NCI-H128 (cell line): Measurements from ENCODE around the gene ITGB3.
A peak's percentile ranks its signal among the peaks of the same experiment; 100 is the strongest.
"Not testable (repeated sequence)": the region's sequence is repeated elsewhere in the genome, so short reads cannot be mapped to it uniquely, and the experiment has no call there.

Source experiments
- DNase-seq: peaks from one replicate; lab custom pipeline; 2025; ENCODE audit not compliant: unreplicated experiment; lab: John Stamatoyannopoulos, UW

ITGB3 gene

DNA sequence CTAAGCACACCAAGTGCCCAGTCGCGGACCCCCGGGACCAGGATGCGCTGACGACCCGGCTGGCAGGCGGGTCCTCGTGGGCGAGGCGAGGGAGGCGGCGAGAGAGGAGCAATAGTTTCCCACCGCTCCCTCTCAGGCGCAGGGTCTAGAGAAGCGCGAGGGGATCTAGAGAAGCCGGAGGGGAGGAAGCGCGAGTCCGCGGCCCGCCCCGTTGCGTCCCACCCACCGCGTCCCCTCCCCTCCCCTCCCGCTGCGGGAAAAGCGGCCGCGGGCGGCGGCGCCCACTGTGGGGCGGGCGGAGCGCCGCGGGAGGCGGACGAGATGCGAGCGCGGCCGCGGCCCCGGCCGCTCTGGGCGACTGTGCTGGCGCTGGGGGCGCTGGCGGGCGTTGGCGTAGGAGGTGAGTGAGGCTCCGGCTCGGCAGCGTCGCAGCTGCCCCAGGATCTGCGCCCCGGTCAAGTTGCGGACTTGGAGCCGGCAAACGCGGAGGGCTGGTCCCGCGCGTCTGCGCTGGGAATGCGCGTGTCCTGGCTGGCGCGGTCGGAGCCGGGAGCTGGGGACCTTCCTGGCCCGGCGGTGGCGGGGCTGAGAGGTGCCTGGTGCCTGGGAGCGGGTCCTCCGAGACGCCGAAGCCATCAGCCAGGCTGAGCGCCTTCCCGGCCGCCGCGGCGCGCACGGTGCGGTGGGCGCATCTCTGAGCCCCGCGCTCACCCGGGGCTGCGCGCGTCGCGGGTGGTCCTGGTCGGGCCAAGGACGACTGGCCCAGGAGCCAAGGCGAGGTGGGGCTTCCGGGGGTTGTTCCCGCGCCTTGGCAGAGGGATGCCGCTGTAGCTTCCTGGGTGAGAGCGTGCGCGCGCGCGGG is at the start of gene ITGB3:
Gene ITGB3, plus strand, starts transcription at position 287 of the 862 bp plus-strand sequence. Its CDS starts 35 bp downstream, at position 322.
- DNase-seq = no peak

DNA sequence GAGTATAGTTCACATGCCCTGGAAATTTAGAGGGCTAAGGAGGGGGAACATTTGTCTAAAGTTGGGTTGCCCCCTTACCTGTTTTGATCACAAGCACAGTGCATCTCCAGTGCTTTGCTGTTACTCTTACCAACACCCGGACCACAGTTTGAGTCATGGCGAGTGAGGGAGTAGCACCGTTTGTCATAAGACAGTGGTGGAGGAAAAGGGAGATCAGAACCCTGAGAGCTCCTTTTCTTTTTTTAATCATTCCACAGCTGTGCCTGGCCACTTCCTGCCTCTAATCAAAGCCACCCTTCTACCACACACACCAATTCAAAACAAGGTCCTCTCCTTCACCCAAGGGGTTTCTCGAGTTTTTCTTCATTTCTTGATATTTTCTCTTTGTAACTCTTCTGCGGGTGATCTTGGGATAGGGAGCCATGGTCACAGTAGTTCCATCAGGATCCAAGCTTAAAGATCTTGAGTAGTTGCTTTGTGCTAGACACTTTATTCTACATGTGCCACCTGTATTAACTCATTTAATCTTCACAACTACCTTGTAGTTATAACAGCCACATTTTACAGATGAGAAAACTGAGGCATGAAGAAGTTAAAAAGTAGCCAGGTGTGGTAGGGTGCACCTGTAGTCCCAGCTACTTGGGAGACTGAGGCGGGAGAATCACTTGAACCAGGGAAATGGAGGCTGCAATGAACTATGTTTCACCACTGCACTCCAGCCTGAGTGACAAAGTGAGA is 49.5 kb upstream of the ITGB3 start:
- DNase-seq = no peak

DNA sequence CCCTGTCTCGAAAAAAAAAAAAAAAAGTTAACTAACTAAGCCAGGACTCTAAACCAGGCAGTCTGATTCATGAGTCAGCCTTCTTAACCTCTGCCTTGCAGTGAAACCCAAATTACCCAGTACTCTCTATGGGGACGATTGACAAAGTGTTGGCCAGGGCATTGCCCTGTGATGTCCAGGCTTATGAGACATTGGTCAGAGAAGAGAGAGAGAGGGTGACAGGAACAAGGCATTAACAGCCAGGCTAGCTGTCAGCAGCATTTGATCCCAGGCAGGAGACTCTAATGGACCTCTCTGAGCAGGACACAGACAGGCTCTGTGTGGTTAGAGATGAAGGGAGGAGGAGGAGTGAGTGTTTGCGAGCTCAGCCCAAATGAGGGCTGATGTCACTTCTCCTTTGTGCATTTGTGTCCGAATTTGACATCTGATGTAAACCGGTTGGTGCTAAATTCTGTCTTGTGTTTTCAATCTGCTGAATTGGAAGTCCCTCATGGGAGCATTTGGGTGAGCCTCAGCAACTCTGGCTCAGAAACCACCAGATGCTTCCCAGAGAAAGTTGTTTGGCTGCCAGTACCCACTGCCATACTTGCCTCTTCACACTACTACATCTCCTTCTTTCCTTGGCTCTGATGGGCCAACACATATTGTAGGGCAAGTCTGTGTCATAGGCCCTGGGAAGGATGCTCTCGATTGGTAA is 48.8 kb upstream of the ITGB3 start:
- DNase-seq = no peak

DNA sequence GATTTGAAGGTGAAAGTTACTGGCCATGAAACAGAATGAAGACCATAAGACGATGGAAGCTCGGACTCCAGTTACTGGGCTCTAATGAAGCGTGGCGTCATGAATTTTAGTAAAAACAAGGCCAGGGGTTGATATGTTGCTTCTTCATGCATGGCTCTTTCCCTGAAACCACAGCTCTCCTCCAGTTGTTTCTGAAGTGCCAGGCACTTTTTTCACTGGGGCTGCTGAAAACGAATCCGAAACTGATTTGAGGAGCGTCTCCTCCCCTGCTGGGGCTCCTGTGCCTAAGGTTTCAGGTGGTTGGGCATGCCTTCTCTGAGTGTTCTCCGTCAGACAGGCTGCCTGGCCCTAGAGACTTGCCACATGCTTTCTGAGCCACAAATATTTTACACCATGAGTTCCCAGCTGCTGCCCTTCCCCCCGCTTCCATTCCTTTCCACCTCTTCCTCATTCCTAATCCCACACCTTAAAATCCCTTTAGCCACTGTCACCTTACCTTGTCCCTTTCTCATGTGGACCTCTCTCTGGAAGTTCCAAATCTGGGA is 48.1 kb upstream of the ITGB3 start:
- DNase-seq = peak; percentile 14

DNA sequence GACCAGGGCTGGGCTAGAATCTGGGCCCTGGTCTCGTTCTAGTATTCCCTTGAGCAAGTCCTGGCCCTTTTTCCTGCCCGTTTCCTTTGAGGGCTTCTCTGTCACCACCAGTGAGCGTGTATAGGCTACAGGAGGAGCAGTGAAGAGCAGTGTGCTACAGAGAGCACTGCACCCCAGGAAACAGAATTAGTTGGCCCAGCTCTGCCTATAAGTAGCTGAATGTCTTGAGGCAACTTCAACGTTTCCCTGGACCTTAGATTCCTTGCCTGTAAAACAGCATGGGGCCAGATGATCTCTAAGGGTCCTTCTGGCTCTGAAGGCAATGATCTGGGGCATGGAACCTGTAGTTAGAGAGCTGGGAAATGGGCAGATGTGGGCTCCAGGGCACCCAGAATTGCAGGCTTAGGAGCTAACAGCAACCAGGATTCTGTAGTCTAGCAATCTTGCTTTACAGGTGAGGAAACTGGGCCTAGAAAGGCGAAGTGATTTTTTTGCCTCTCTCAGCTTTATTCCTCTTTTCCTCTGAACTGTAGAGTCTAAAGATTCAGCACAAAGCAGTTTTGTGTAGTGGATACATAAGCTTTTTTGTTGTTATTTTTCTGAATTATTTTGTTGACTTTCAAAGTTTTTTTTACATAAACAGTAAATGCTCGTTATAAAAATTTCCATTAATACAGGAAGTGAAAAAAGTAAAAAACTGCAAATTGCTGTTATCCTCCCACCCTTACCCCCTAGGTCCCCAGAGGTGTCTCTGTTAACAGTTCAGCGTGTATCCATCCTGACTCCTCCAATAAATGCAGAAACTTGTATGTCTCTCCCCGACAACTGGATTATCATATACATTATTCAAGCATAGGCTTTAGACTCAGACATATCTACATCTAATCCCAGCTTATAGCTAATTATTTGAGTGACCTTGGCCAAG is 46.2 kb upstream of the ITGB3 start:
- no peak for DNase-seq

DNA sequence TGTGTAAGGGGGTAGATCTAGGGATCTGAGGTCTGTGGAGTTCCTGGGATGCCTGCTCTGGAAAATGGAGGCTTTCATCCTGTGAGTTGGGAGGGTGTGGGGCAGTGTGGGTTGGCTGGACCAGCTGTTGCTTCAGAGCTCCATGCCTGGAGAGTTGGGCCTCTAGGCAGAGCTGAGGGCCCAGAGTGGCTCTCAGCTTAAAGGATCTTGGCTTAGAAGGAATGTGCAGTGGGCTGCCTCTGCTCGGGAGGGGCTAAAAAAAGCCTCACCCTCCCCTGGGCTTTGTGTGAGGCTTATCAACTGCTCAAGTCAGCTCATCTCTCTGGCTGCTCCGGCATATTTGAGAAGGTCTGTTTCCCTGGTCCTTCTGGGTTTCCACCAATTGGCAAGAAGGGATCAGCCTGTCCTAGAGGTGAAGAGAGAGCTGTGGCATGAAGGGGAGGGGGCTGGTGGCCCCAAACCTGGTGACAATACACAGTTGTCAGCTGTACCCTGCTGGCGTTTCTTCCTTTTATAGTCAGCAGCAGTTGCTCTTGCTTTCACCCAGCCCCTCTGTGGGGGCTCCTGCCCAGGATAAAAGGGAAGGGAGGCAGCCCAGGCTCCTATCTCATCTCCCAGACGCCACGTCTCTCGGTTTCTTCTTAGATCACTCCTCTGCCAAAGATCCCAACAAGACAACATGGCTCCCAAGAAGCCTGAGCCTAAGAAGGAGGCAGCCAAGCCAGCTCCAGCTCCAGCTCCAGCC is 44.7 kb upstream of the ITGB3 start, which contains the start of gene MYL4:
Gene MYL4, plus strand, starts transcription at position 605 of the 745 bp plus-strand sequence. Its CDS starts 75 bp downstream, at position 680.
- DNase-seq = no peak

DNA sequence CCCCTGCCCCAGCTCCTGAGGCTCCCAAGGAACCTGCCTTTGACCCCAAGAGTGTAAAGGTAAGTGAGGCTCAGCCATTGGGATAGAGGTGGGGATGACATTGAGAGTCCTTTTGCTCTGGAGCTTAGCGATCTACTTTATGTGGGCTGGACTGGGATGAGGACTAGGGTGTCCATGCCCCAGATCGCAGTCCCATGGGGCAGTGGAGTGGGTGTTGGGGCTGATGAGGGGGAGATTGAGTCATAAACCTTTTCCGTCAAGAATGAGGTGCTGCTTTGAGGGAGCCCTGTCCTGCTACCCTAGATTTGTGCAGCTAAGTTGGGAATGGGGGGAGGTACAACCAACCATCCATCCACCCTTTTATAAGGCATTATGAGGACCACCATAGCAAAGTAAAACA is 44.1 kb upstream of the ITGB3 start:
- DNase-seq = no peak

DNA sequence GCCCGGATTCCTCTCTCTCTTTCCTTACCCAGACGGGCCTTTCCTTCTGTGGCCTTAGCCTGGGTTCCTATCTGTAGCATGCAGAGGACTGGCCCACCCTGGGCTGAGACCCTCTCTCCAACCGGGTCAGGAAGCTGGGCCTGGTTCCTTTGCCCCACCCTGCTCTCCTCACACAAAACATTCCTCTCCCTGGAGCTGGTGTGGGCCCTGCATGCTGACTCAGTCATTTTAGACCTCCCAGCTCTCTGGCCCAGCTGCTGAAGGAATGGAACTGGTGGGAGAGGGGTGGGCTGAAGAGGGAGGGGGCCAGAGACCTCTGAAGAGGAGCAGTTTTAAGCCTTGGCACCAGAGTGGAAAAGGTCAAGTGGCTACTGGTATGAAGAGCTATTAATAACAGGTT is 43.5 kb upstream of the ITGB3 start:
- no peak for DNase-seq

DNA sequence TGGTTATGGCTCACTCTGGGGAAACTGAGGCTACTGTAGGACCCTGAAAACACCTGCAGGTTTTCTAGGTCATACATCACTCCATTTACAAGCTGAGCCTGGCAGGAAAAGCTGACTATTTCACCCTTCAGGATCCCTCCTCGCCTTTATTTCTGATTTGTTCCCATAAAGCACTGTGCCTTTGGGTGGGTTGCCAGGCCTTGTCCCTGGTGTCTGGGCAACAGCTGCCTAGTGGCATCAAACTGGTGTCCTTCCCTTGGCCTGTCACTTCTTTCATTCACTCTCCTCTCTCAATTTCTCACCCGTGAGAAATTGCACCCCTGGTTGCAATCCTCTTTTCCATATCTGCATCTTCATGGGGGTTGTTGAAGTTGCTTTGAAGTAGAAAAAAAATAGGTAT is 42.8 kb upstream of the ITGB3 start:
- DNase-seq = no peak

DNA sequence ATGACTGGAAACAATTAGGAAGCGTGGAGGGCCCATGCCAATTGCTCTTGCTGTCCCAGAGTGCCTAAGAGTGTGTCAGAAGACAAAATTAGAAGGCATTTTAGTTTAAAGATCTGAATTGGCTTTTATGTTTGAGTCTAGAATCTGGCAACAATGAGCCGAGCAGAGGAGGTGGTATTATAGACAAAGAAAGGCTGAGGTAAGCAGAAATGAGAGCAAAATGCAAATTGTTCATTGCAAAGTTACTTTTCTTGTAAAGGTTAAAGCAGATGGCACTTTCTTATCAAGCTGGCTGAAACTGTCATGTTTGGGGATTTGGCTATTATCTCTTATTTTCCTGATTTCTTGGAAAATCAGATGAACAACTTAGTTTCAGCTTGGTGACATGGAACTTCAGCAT is 41.2 kb upstream of the ITGB3 start:
- DNase-seq = no peak

DNA sequence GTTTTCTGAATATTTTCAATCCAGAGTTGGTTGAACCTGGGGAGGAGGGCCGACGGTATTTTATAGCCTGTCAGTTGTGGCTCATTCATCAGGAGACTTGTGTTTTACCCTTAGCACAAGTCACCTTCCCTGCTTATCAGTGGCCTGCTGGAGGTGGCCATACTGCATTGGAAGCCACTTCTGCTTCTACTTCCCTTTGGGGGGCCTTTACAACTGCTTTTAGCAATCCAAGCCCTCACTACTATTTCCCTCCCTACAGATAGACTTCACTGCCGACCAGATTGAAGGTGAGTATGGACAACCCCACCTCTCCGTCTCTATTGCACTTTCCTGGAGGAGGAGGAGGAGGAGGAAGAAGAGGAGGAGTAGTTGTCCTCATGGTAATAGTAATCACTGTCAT is 40.1 kb upstream of the ITGB3 start:
- no peak for DNase-seq

DNA sequence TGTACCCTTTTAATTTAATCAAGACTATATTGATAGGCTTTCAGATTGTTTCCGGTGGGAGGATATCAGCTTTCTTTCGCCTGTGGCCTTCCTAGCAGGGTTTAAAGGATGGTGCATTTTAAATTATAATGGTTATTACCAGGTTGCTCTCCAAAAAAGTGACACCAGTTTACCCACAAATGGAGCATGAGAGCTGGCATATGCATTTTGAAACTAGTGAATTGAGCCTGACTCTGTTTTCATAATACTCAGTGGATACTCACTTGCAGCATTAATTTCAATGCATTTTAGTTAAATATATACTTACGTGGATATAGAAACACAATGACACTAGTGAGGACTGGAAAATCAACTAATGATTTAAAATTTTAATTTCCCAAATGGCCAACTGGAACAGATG is 38.7 kb upstream of the ITGB3 start:
- DNase-seq = no peak

DNA sequence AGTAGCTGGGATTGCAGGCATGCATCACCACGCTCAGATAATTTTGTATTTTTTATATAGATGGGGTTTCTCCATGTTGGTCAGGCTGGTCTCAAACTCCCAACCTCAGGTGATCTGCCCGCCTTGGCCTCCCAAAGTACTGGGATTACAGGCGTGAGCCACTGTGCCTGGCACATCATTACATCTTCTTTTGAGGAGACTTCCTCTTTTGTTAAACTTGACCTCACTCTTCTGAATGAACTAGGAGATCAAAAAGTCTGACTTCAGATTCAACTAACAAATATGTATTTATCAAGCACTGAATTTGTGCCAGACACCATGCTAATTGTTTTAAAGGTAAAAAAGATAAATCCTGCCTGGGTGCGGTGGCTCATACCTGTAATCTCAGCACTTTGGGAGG is 36.8 kb upstream of the ITGB3 start:
- DNase-seq = not testable (repeated sequence)

DNA sequence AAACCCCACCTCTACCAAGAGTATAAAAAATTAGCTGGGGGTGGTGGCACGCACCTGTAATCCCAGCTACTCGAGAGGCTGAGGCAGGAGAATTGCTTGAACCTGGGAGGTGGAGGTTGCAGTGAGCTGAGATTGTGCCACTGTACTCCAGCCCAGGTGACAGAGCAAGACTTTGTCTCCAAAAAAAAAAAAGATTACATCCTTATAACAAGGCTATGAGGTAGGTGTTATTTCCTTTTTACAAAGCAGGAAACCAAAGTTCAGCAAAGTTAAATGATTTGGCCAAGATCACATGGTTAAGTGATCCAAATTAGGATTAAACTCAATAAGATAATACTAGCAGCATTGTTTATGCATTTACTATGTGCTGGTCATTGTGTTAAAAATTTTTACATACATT is 36.3 kb upstream of the ITGB3 start:
- DNase-seq = not testable (repeated sequence)

DNA sequence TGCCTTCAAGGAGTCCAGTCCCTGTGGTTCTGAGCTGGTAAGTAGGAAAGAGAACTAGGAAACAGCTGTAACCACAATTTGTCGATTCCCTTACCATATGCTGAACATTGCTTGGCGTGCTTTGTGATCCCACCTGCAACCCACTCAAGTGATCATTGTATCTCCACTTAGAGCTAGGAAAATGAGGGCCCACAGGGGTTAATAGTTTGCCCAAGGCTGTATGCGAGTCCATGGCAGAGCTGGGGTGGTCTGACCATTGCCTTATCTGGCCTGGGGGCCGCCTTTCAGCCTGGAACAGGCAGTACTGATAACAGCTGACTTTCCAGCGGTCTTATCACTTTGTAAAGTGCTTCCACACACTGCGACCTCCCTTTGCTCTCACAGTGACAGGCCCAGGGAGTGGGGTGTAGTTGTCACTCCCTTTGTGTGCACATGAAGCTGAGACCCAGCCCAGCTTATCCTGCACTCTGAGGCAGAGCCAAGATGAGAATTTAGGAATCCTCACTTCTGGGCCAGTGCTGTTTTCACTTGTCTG is 34.7 kb upstream of the ITGB3 start:
- no peak for DNase-seq

DNA sequence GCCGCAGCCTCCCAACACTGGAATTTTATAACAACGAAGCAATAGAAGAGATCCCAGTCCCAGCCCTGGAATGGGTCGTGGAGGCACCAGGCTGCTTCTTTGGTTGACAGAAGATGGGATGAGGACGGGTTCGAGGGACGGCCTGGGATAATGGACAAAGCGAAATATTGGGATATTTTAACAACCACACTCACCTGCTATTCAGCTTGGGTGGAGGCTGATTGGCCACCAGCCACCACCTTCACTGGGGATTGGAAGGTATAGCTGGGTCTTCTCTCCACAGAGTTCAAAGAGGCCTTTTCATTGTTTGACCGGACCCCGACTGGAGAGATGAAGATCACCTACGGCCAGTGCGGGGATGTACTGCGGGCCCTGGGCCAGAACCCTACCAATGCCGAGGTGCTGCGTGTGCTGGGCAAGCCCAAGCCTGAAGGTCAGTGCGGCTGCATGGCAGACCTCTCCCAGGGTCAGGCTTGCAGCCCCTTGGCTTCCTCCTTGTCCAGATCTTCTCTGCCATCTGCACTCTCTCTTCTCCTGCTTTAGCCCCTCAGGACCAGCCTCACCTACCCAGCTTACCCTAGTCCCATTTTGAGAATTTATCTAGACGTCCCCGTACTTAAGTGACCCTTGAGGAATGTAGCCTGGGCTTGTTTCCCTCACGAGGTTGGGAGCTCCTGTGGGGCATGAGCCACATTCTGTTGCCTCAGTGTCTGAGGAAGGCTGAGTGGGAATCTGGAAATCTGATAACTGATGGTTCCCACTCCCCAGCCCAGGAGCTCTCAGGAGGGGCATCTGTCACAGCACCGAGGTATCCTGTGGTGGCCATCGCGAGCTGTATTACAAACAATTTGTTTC is 33.8 kb upstream of the ITGB3 start:
- DNase-seq = no peak

DNA sequence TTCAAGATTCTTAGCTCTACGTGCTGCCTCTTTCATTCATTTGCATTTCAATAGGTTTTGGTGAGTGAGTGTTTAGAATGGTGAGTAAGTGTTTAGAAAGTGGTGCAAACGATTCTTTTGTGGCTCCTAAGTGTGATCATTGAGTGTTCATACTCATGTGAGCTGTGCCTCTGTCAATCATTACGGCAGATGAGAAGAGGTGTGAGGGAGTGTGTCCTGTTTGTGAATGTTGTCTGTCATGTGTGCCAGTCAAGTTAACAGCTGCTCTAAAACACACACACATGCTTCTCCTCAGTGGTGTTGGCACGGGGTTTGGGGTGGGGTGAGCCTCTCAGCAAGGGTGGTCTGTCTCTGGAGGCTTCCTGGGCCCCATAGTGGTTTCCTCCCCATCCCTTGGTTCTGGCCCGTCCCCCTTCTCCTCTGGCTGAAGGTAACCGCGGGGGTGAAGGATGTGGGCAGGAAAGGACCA is 33.1 kb upstream of the ITGB3 start:
- DNase-seq = no peak

DNA sequence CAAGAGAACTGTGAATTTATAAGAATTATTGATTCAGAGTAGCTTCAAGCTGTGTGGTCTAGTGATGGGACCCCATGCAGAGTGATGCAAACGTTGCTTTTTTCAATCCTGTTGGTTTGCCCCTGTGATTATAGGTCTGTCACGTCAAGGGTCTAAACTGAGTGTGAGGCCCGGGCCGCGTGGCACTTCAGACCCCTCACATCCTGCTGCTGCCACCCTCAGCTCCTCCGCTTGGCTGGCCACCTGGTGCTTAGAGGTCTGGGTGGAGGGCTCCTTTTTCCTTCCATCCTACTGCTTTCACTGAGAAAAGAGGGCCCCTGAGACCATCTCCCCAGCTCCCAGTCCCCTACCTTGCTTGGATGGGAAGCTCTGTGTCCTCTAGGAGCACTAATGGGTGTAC is 32.5 kb upstream of the ITGB3 start:
- no peak for DNase-seq
